Esophagus muscularis mucosa (tissue), 4 donors: Measurements from ENCODE around the gene CLIC3.

Experiments used
- EP300 ChIP-seq: sonication (generic); formaldehyde crosslinking; IDR thresholded peaks from one replicate; pipeline ENCODE4 v1.6.1; 2017; ENCODE audit warnings: antibody characterized with exemption
- POLR2A ChIP-seq: fragments of 450-650 bp; IDR thresholded peaks from one replicate; pipeline ENCODE4 v1.6.1; 2017; ENCODE audit warnings: antibody characterized with exemption, moderate library complexity, mild to moderate bottlenecking, low read depth
- POLR2AphosphoS5 ChIP-seq, 2 donors: sonication (generic); formaldehyde crosslinking; IDR thresholded peaks; one replicate each; pipeline ENCODE4 v1.6.1; 2017; ENCODE audit warnings: antibody characterized with exemption in 2 of 2
- TF ChIP-seq, protein P1 (sequence below), 3 experiments: fragments of 200-600 bp in 2 of 3; fragments of 450-650 bp in 1 of 3; sonication (generic) in 2 of 3; IDR thresholded peaks; one replicate each; pipeline ENCODE4 v1.5.1; 2017 to 2019; ENCODE audit warnings: antibody characterized with exemption in 3 of 3, mild to moderate bottlenecking in 2 of 3, moderate library complexity in 1 of 3

DNA sequence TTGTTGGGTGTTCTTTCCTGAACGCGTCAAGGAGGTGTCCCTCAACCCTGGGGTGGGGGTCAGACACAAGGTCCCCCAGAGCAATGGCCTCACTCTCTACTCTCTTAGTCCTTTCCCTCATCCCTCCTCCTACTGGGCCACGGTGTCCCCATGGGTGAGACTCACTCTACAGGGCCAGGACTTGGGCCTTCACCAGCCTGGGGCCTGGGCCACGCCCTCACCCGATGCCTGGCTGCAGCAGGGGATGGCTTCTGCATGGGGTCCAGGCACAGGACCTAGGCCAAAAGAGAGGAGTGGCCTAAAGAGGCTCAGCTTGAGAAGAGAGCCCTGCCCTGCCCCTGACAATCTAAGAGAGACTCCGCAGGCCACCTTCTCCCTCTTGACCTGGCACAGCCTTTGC is 38.5 kb downstream of the CLIC3 start:
- TF ChIP-seq POLR2AphosphoS5 (IDR thresholded peaks at IDR 0.05) = no peak
- TF ChIP-seq, protein P1, sequence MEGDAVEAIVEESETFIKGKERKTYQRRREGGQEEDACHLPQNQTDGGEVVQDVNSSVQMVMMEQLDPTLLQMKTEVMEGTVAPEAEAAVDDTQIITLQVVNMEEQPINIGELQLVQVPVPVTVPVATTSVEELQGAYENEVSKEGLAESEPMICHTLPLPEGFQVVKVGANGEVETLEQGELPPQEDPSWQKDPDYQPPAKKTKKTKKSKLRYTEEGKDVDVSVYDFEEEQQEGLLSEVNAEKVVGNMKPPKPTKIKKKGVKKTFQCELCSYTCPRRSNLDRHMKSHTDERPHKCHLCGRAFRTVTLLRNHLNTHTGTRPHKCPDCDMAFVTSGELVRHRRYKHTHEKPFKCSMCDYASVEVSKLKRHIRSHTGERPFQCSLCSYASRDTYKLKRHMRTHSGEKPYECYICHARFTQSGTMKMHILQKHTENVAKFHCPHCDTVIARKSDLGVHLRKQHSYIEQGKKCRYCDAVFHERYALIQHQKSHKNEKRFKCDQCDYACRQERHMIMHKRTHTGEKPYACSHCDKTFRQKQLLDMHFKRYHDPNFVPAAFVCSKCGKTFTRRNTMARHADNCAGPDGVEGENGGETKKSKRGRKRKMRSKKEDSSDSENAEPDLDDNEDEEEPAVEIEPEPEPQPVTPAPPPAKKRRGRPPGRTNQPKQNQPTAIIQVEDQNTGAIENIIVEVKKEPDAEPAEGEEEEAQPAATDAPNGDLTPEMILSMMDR (IDR thresholded peaks at IDR 0.05) = no peak
- no peak for TF ChIP-seq EP300
- no peak for TF ChIP-seq POLR2A
